ENCODE results near the gene LIPC. TPM values are rescaled to one million over a fixed set of nuclear protein-coding genes. Genes with fewer than 3 reads are reported as not detected.

The LIPC gene
- total and polyA plus RNA-seq, 2 experiments from 2014 or later: not detected

- peaks cover 15% of the 10 kb centered on the region for H3K4me1 Mint-ChIP-seq
- no peaks in the 10 kb centered on the region for H3K9me3 Mint-ChIP-seq
- no peak overlapping the region for H3K4me3 ChIP-seq
- no peaks in the 10 kb centered on the region for H3K36me3 Mint-ChIP-seq (ENCODE audit: low read depth)
- no peak for DNase-seq (ENCODE audit: low spot score)
- H3K27ac Mint-ChIP-seq: no peak overlapping the region
- no peaks in the 10 kb centered on the region for H4K20me1 ChIP-seq (replicated peaks; ENCODE audit: insufficient read depth)
- H3K79me2 ChIP-seq (replicated peaks; ENCODE audit: insufficient read depth): no peaks in the 10 kb centered on the region
- H3K36me3 ChIP-seq (ENCODE audit: insufficient read depth): no peaks in the 10 kb centered on the region
- H2AFZ ChIP-seq: no peak overlapping the region
- no peaks in the 10 kb centered on the region for H3K27me3 ChIP-seq (ENCODE audit: insufficient read depth)
- peaks cover 8% of the 10 kb centered on the region for H3K27me3 Mint-ChIP-seq (ENCODE audit: insufficient read depth, low read depth, poor library complexity)
- no peak overlapping the region for H3K4me3 Mint-ChIP-seq
- peaks cover 13% of the 10 kb centered on the region for H3K4me1 ChIP-seq (ENCODE audit: insufficient read depth)
- H3K9me2 ChIP-seq (ENCODE audit: insufficient read depth): 0 out of 2 replicates have a peak, but pooled peaks cover 6% of the 10 kb centered on the region
- ATAC-seq: no peak
- TF ChIP-seq EZH2phosphoT487 (IDR thresholded peaks at IDR 0.05; ENCODE audit: unreplicated experiment) (no peak), ZNF331 (CRISPR knock-in tag; IDR thresholded peaks at IDR 0.05; ENCODE audit: low read depth) (no peak), POLR2AphosphoS5 (IDR thresholded peaks at IDR 0.05; ENCODE audit: low read depth) (no peak), ZNF114 (CRISPR knock-in tag; IDR thresholded peaks at IDR 0.05) (no peak), REST (IDR thresholded peaks at IDR 0.05; ENCODE audit: unreplicated experiment) (no peak), STAT1 (IDR thresholded peaks at IDR 0.05; ENCODE audit: unreplicated experiment) (no peak), CREB1 (CRISPR knock-in tag; IDR thresholded peaks at IDR 0.05; ENCODE audit: low read depth) (no peak), NANOG (IDR thresholded peaks at IDR 0.05; ENCODE audit: borderline replicate concordance) (no peak), JUNB (IDR thresholded peaks at IDR 0.05; ENCODE audit: unreplicated experiment) (no peak), EZH2 (IDR thresholded peaks at IDR 0.05; ENCODE audit: low read depth, unreplicated experiment) (no peak), ZNF462 (CRISPR knock-in tag; IDR thresholded peaks at IDR 0.05) (no peak)
- TF ChIP-seq, protein P1, sequence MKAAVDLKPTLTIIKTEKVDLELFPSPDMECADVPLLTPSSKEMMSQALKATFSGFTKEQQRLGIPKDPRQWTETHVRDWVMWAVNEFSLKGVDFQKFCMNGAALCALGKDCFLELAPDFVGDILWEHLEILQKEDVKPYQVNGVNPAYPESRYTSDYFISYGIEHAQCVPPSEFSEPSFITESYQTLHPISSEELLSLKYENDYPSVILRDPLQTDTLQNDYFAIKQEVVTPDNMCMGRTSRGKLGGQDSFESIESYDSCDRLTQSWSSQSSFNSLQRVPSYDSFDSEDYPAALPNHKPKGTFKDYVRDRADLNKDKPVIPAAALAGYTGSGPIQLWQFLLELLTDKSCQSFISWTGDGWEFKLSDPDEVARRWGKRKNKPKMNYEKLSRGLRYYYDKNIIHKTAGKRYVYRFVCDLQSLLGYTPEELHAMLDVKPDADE (IDR thresholded peaks at IDR 0.05): no peak
- TF ChIP-seq, protein P2, sequence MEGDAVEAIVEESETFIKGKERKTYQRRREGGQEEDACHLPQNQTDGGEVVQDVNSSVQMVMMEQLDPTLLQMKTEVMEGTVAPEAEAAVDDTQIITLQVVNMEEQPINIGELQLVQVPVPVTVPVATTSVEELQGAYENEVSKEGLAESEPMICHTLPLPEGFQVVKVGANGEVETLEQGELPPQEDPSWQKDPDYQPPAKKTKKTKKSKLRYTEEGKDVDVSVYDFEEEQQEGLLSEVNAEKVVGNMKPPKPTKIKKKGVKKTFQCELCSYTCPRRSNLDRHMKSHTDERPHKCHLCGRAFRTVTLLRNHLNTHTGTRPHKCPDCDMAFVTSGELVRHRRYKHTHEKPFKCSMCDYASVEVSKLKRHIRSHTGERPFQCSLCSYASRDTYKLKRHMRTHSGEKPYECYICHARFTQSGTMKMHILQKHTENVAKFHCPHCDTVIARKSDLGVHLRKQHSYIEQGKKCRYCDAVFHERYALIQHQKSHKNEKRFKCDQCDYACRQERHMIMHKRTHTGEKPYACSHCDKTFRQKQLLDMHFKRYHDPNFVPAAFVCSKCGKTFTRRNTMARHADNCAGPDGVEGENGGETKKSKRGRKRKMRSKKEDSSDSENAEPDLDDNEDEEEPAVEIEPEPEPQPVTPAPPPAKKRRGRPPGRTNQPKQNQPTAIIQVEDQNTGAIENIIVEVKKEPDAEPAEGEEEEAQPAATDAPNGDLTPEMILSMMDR (conservative IDR thresholded peaks at IDR 0.05; ENCODE audit: low read depth in 2 of 2): no peak
- H3F3A ChIP-seq (replicated peaks; ENCODE audit: low read depth): no peaks in the 10 kb centered on the region
- H3K4me2 ChIP-seq: no peak overlapping the region
- H3K27ac ChIP-seq (ENCODE audit: low read depth): no peak overlapping the region
These were observed 16.5 kb downstream of the LIPC start for GRCh38 chr15:58448331-58448730.
